GM12891 (cell line): ENCODE results near the gene SH3TC1.

Experiments
- PAX5 ChIP-seq: IDR thresholded peaks from 2 replicates; pipeline ENCODE4 v1.6.1; 2011; ENCODE audit warnings: low read length, moderate library complexity, mild to moderate bottlenecking; ENCODE audit not compliant: insufficient read depth, severe bottlenecking
- POLR2A ChIP-seq: IDR thresholded peaks from 2 replicates; pipeline ENCODE4 v1.6.1; 2011; ENCODE audit warnings: low read depth, low read length, control low read depth
- POLR2AphosphoS5 ChIP-seq: IDR thresholded peaks from 2 replicates; pipeline ENCODE4 v1.6.1; 2011; ENCODE audit warnings: low read depth, low read length, control low read depth
- POU2F2 ChIP-seq: IDR thresholded peaks from 2 replicates; pipeline ENCODE4 v1.6.1; 2011; ENCODE audit warnings: low read depth, mild to moderate bottlenecking, control low read depth, low read length, moderate library complexity
- SPI1 ChIP-seq: IDR thresholded peaks from 2 replicates; pipeline ENCODE4 v1.6.1; 2011; ENCODE audit warnings: low read depth, low read length, control low read depth
- TAF1 ChIP-seq: IDR thresholded peaks from 2 replicates; pipeline ENCODE4 v1.6.1; 2011; ENCODE audit warnings: low read depth, low read length, control low read depth

DNA sequence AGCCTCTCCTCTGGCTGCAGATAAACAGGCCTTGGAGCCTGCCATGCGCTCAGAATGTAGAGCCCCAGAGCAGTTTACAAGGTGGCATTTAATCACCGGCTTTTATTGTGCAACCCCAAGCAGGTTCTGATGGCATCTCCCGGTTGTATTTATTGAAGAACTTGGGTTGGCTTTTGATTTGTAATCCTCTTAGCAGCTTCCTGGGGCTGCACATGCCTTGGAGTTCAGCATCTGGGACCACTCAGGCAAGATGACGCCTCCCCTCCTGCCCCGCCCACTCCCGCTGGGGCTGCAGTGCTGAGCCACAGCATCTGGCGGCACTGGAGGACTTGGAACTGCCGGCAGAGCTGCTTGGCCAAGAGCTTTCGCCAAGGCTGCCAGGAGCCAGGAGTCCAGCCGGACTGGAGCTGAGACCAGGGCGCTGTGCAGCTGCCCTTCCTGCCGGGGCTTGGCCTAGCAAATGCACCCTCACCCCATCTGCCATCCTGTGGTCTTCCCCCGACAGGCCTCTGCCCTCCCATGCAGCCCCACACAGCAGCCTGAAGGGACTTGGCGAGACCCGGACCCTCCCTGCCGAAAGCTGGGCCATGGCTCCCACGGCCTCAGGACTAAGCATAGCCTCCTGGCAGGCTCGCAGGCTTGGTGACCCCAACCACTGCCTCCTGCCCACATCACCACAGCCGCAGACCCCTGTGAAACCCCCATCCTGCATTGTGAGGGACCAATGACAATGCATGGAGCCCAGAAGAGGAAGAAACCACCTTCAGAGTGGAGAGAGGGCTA is 75.9 kb downstream of the SH3TC1 start:
- TF ChIP-seq POLR2A (no peak), TAF1 (no peak), POLR2AphosphoS5 (no peak), POU2F2 (no peak), PAX5 (no peak), SPI1 (no peak)
